ENCODE results near the gene PRMT1. TPM values are rescaled to one million over a fixed set of nuclear protein-coding genes. Genes with fewer than 3 reads are reported as not detected.

PRMT1 gene
- polyA plus RNA-seq, 1 donor from 2014 or later = 610 TPM

- Histone ChIP-seq H3K27ac (ENCODE audit: low read length) (no peak overlapping the region), H2AFZ (ENCODE audit: low read depth, low read length) (no peak overlapping the region), H3K9me2 (ENCODE audit: insufficient read depth, low read length) (no peaks in the 10 kb centered on the region), H3K79me2 (replicated peaks; ENCODE audit: insufficient read depth, low read length) (no peaks in the 10 kb centered on the region), H3K27me3 (ENCODE audit: insufficient read depth, low read depth, low read length) (no peaks in the 10 kb centered on the region), H3K4me2 (ENCODE audit: low read length) (no peak overlapping the region), H4K20me1 (ENCODE audit: insufficient read depth) (no peaks in the 10 kb centered on the region), H3K36me3 (ENCODE audit: insufficient read depth, low read length) (no peaks in the 10 kb centered on the region), H3K9me3 (ENCODE audit: low read length) (no peaks in the 10 kb centered on the region), H3F3A (ENCODE audit: insufficient read depth, low read length, poor library complexity, severe bottlenecking) (no peaks in the 10 kb centered on the region), H3K4me3 (ENCODE audit: low read length) (no peak overlapping the region), H3K9ac (ENCODE audit: low read length) (no peak overlapping the region)
- TF ChIP-seq TAF1 (IDR thresholded peaks at IDR 0.05; ENCODE audit: low read depth) (no peak), EP300 (conservative IDR thresholded peaks at IDR 0.05; ENCODE audit: poor library complexity, severe bottlenecking) (no peak), POLR2AphosphoS5 (IDR thresholded peaks at IDR 0.05) (no peak), MXI1 (conservative IDR thresholded peaks at IDR 0.05; ENCODE audit: poor library complexity, severe bottlenecking) (no peak), SMC3 (conservative IDR thresholded peaks at IDR 0.05; ENCODE audit: poor library complexity) (no peak), REST (IDR thresholded peaks at IDR 0.05; ENCODE audit: borderline replicate concordance) (no peak), RAD21 (conservative IDR thresholded peaks at IDR 0.05) (no peak), EZH2 (IDR thresholded peaks at IDR 0.05; ENCODE audit: borderline replicate concordance, insufficient read depth, low read length, poor library complexity, severe bottlenecking) (no peak), CTCF (IDR thresholded peaks at IDR 0.05; ENCODE audit: poor library complexity, severe bottlenecking) (no peak)
Observed at GRCh38 chr19:49651029-49651819, 25.8 kb upstream of the PRMT1 start.

GRCh38 chr19:49651820-49652550 lies 25.1 kb upstream of the PRMT1 start:
- Histone ChIP-seq H3K36me3 (ENCODE audit: insufficient read depth, low read length) (no peaks in the 10 kb centered on the region), H3K4me3 (ENCODE audit: low read length) (no peak overlapping the region), H3K9me3 (ENCODE audit: low read length) (no peaks in the 10 kb centered on the region), H3K4me2 (ENCODE audit: low read length) (no peak overlapping the region), H4K20me1 (ENCODE audit: insufficient read depth) (no peaks in the 10 kb centered on the region), H3K27ac (ENCODE audit: low read length) (no peak overlapping the region), H3K9me2 (ENCODE audit: insufficient read depth, low read length) (no peaks in the 10 kb centered on the region), H3K9ac (ENCODE audit: low read length) (no peak overlapping the region), H2AFZ (ENCODE audit: low read depth, low read length) (no peak overlapping the region), H3K79me2 (replicated peaks; ENCODE audit: insufficient read depth, low read length) (no peaks in the 10 kb centered on the region), H3F3A (ENCODE audit: insufficient read depth, low read length, poor library complexity, severe bottlenecking) (no peaks in the 10 kb centered on the region), H3K27me3 (ENCODE audit: insufficient read depth, low read depth, low read length) (no peaks in the 10 kb centered on the region)
- TF ChIP-seq TAF1 (IDR thresholded peaks at IDR 0.05; ENCODE audit: low read depth) = no peak
- no peak for TF ChIP-seq SMC3 (conservative IDR thresholded peaks at IDR 0.05; ENCODE audit: poor library complexity)
- TF ChIP-seq MXI1 (conservative IDR thresholded peaks at IDR 0.05; ENCODE audit: poor library complexity, severe bottlenecking) = no peak
- no peak for TF ChIP-seq CTCF (IDR thresholded peaks at IDR 0.05; ENCODE audit: poor library complexity, severe bottlenecking)
- no peak for TF ChIP-seq POLR2AphosphoS5 (IDR thresholded peaks at IDR 0.05)
- TF ChIP-seq REST (IDR thresholded peaks at IDR 0.05; ENCODE audit: borderline replicate concordance) = no peak
- TF ChIP-seq EZH2 (IDR thresholded peaks at IDR 0.05; ENCODE audit: borderline replicate concordance, insufficient read depth, low read length, poor library complexity, severe bottlenecking) = no peak
- TF ChIP-seq EP300 (conservative IDR thresholded peaks at IDR 0.05; ENCODE audit: poor library complexity, severe bottlenecking) = no peak
- no peak for TF ChIP-seq RAD21 (conservative IDR thresholded peaks at IDR 0.05)
